Cardiac muscle cell (in vitro differentiated cells and primary cell): Measurements from ENCODE around the gene ANKRD52. TPM values are rescaled to one million over a fixed set of nuclear protein-coding genes. Genes with fewer than 3 reads are reported as not detected.
A peak's percentile ranks its signal among the peaks of the same experiment; 100 is the strongest.

Experiments
- DNase-seq, 2 donors: peaks; one replicate each; pipeline versions ENCODE4 v3.0.0 to v3.0.0-alpha.2; 2010 to 2017; ENCODE audit warnings: low read depth in 1 of 2, low spot score in 1 of 2
- H3K27ac ChIP-seq: fragments of 200-600 bp; sonication (generic); 2 replicates; pipeline ENCODE4 v1.5.1; 2016
- H3K27me3 ChIP-seq: fragments of 200-600 bp; sonication (generic); 2 replicates; pipeline ENCODE4 v1.6.0; 2016; ENCODE audit warnings: control low read depth
- H3K36me3 ChIP-seq: fragments of 200-600 bp; sonication (generic); 2 replicates; pipeline ENCODE4 v1.5.1; 2016; ENCODE audit warnings: control low read depth
- H3K4me1 ChIP-seq: fragments of 200-600 bp; sonication (generic); 2 replicates; pipeline ENCODE4 v1.8.1; 2017; ENCODE audit warnings: low read depth, mild to moderate bottlenecking, mixed run types
- H3K4me3 ChIP-seq: fragments of 200-600 bp; sonication (generic); 2 replicates; pipeline ENCODE4 v1.5.1; 2016; ENCODE audit warnings: mild to moderate bottlenecking
- H3K9me3 ChIP-seq: fragments of 200-600 bp; sonication (generic); 2 replicates; pipeline ENCODE4 v1.5.1; 2017; ENCODE audit warnings: low read depth, mild to moderate bottlenecking, control low read depth
- polyA plus RNA-seq: library from polyadenylated mRNA; unstranded; fragments of >200 nt; fragmentation: Nextera tagmentation; extraction: Ambion mirVana; gene quantifications from 2 replicates; pipeline ENCODE4 v1.2.1, GENCODE V29; 2016
- total RNA-seq: library from RNA; depleted of rRNA; stranded (reverse); fragments of >200 nt; gene quantifications from 2 replicates; pipeline ENCODE4 v1.2.3, GENCODE V29; 2016
- TF ChIP-seq, protein P1 (sequence below): IDR thresholded peaks from 2 replicates; pipeline ENCODE4 v1.5.1; 2012; ENCODE audit warnings: low read depth, mild to moderate bottlenecking, low read length

ANKRD52 gene
- total and polyA plus RNA-seq, 2 experiments from 2014 or later: 18.0 to 34.9 TPM

DNA sequence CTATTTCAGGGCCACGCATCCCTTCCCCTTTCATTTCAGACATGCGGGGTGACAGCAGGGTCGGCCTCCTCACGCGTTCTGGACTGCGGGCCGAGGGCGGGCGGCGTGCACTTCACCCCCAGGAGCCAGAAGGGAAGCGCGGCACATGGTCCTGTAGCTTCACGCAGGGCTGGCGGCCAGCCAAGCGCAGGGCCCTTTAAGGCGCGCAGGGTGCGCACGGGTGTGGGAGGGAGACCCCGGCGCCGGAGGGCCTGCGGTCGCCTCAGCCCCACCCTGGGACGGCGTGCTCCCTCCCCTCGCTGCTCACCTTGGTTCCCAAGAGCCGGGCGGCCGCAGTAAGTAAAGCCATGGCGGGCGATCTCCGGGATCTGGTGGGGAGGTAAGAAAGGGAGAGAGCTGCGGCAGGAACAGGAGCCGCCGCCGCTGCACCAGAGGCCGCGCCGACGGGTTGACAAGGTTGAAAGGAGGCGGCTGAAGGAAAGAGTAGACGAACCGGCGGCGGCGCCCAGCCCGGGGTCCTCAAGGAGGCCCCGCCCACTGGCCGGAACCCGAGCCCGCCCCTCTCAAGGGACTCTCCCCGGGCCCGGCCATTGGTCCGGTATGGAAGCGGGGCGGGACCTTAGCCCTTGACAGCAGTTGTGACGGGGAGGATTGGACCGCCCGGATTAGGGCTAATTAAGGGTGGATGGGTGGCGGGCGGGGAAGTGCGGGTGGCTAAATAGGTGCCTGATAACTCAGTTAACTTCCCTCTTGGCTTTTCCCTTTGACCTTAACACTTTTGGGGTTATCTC, 41.9 kb upstream of the ANKRD52 start, which contains the start of gene CS:
TSS of gene CS (minus strand) at position 478 of the 791 bp plus-strand sequence. CDS start at position 349, 129 bp downstream.
- DNase-seq: peak; percentile 98 to 100
- Histone ChIP-seq H3K9me3 (no peaks in the 10 kb centered on the region), H3K4me1 (peaks cover 30% of the 10 kb centered on the region), H3K4me3 (peak within 1 kb of the TSS; percentile 66), H3K27ac (peak within 1 kb of the TSS; percentile 93), H3K27me3 (no peaks in the 10 kb centered on the region), H3K36me3 (peaks cover 4% of the 10 kb centered on the region)
- TF ChIP-seq, protein P1, sequence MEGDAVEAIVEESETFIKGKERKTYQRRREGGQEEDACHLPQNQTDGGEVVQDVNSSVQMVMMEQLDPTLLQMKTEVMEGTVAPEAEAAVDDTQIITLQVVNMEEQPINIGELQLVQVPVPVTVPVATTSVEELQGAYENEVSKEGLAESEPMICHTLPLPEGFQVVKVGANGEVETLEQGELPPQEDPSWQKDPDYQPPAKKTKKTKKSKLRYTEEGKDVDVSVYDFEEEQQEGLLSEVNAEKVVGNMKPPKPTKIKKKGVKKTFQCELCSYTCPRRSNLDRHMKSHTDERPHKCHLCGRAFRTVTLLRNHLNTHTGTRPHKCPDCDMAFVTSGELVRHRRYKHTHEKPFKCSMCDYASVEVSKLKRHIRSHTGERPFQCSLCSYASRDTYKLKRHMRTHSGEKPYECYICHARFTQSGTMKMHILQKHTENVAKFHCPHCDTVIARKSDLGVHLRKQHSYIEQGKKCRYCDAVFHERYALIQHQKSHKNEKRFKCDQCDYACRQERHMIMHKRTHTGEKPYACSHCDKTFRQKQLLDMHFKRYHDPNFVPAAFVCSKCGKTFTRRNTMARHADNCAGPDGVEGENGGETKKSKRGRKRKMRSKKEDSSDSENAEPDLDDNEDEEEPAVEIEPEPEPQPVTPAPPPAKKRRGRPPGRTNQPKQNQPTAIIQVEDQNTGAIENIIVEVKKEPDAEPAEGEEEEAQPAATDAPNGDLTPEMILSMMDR: no peak

GRCh38 chr12:56299308-56299852, 41.2 kb upstream of the ANKRD52 start:
- Histone ChIP-seq H3K27me3 (no peaks in the 10 kb centered on the region), H3K4me1 (peaks cover 30% of the 10 kb centered on the region), H3K9me3 (no peaks in the 10 kb centered on the region), H3K27ac (peak overlapping the region; percentile 87), H3K4me3 (peak overlapping the region; percentile 66), H3K36me3 (peaks cover 4% of the 10 kb centered on the region)
- DNase-seq: no peak
- TF ChIP-seq, protein P1: no peak

DNA sequence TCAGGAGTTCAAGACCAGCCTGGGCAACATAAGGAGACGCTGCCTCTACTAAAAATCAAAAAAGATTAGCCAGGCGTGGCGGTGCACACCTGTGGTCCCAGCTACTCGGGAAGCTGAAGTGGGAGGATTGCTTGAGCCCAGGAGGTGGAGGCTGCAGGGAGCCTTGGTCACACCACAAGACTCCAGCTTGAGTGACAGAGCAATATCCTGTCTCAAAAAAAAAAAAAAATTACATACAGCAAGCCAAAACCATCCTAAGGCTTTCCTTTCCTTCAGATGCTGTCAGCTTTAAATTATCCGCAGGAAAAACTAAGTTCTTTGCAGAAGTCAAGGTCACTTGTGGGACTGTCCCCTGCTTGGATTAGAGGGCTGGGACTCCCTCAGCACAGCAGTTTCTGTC, 40.6 kb upstream of the ANKRD52 start:
- H3K36me3 ChIP-seq: peaks cover 7% of the 10 kb centered on the region
- TF ChIP-seq, protein P1: no peak
- H3K4me1 ChIP-seq: peaks cover 30% of the 10 kb centered on the region
- DNase-seq: no peak
- peak overlapping the region; percentile 66 for H3K4me3 ChIP-seq
- no peaks in the 10 kb centered on the region for H3K27me3 ChIP-seq
- no peaks in the 10 kb centered on the region for H3K9me3 ChIP-seq
- peak overlapping the region; percentile 87 for H3K27ac ChIP-seq

- no peak for DNase-seq
- Histone ChIP-seq H3K4me3 (no peak overlapping the region), H3K27me3 (no peaks in the 10 kb centered on the region), H3K4me1 (peaks cover 30% of the 10 kb centered on the region), H3K27ac (no peak overlapping the region), H3K36me3 (peaks cover 7% of the 10 kb centered on the region), H3K9me3 (no peaks in the 10 kb centered on the region)
- TF ChIP-seq, protein P1: no peak
Observed at GRCh38 chr12:56297400-56297799, 39.2 kb upstream of the ANKRD52 start.

DNA sequence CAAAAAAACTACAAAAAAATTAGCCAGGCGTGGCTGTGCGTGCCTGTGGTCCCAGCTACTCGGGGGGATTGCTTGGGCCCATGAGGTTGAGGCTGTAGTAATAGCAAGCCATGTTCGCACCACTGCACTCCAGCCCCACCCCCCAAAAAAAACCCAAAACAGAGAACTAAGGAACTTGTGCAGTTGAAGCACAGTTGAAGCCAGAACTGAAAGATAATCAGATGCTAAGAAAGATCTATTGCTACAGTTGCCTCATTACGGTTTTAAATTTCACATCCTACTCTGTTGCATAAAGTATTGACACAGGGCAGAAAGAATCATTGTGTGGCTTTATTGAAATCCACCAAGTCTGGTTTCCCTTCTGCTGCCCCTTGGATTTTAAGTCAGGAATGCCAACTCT, 38.1 kb upstream of the ANKRD52 start:
- Histone ChIP-seq H3K9me3 (no peaks in the 10 kb centered on the region), H3K27ac (no peak overlapping the region), H3K4me3 (no peak overlapping the region), H3K27me3 (no peaks in the 10 kb centered on the region), H3K36me3 (peaks cover 9% of the 10 kb centered on the region), H3K4me1 (peaks cover 20% of the 10 kb centered on the region)
- TF ChIP-seq, protein P1: no peak
- DNase-seq: no peak
